Measurements from ENCODE around the gene AFAP1. TPM values are rescaled to one million over a fixed set of nuclear protein-coding genes. Genes with fewer than 3 reads are reported as not detected.

Gene AFAP1
- total and polyA plus RNA-seq, 2 donors (not counting 3 experiments of a cell fraction or from before 2014, with no cell fraction given): 32.3 to 103 TPM

DNA sequence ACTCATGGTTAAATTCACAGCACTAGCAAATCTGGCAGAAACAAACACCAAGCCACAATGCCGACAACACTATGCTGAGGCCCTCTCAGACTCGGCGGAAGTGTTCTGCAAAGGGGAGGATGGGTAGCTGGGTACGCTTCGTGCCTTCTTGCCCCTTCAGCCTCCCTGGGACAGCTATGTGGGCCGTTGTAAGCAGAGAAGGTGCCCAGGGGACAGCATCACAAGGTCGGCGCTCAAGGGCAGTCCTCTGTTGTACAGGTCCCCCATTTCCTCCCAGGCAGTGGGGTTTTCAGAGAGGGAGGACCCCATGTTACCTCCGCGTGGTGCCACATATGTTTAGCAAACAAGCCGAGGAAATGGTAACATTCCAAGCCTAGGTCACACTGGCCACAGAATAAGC lies 173.6 kb downstream of the AFAP1 start:
- CTCF ChIA-PET: interaction anchor here (2.8 kb wide), 1 partner anchor 36 kb away, joined by 10 read pairs; no protein-coding TSS in a partner anchor
- peaks cover 27 to 66% of the 10 kb centered on the region in 2 experiments for H3K36me3 ChIP-seq (ENCODE audit: control insufficient read depth in 2 of 2, extremely low read depth in 1 of 2, insufficient read depth in 2 of 2, low read length in 2 of 2)

DNA sequence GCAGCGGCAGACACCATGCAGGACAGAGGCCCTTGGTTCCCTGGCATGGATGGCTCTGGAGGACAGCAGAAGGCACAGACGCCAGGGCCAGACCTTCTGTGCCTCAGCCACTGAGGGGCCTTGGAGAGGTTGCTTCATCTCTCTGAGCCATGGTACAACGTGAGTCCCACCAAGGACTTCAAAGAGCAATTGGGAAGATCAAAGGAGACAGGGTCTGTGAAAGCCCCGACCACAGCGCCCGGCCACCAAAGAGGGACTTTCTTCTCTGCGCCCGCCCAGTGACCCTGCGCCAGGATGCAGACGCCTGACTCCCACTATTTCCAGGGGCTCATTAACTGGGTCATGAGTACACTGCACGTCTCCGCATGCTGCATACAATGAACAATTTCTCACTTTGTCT lies 174.0 kb downstream of the AFAP1 start:
- no TSS peak for BruUV-seq (replicated peaks)

More for the DNA sequence above, 173.6 kb downstream of the AFAP1 start:
- no peak for TF ChIP-seq GATA2 (IDR thresholded peaks at IDR 0.05; ENCODE audit: insufficient read depth, insufficient read length, low read depth, low read length)
- TF ChIP-seq, protein P1, sequence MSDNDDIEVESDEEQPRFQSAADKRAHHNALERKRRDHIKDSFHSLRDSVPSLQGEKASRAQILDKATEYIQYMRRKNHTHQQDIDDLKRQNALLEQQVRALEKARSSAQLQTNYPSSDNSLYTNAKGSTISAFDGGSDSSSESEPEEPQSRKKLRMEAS (IDR thresholded peaks at IDR 0.05; ENCODE audit: insufficient read depth, insufficient read length): no peak
- TF ChIP-seq EZH2 (IDR thresholded peaks at IDR 0.05; ENCODE audit: borderline replicate concordance, low read depth, low read length, severe bottlenecking): no peak
- no peak for TF ChIP-seq JUN (IDR thresholded peaks at IDR 0.05; ENCODE audit: borderline replicate concordance, insufficient read depth, insufficient read length, low read depth)
- TF ChIP-seq MYC (IDR thresholded peaks at IDR 0.05; ENCODE audit: low read depth, low read length): no peak
- TF ChIP-seq POLR2A (IDR thresholded peaks at IDR 0.05; ENCODE audit: low read depth, low read length): no peak
- TF ChIP-seq POLR2AphosphoS5 (IDR thresholded peaks at IDR 0.05; ENCODE audit: insufficient read depth, low read depth, low read length): no peak
- no TSS peak for BruUV-seq (replicated peaks)
- Histone ChIP-seq H2AFZ (ENCODE audit: low read depth, low read length) (no peak overlapping the region), H3K27ac (ENCODE audit: insufficient read depth, low read depth, low read length) (no peak overlapping the region), H3K27me3 (ENCODE audit: control insufficient read depth in 2 of 2, insufficient read depth in 2 of 2, low read length in 2 of 2) (no peaks in the 10 kb centered on the region), H4K20me1 (replicated peaks; ENCODE audit: control insufficient read depth, extremely low read depth, insufficient read depth, low read length) (no peaks in the 10 kb centered on the region), H3K4me2 (ENCODE audit: insufficient read depth, low read length) (no peak overlapping the region), H3K9me1 (replicated peaks; ENCODE audit: control insufficient read depth, extremely low read depth, insufficient read depth, low read length) (no peaks in the 10 kb centered on the region), H3K79me2 (ENCODE audit: control insufficient read depth, insufficient read depth, low read length) (peaks cover 8% of the 10 kb centered on the region), H3K4me3 (replicated peaks in 1 of 3; ENCODE audit: insufficient read depth in 1 of 3, low read depth in 1 of 3, low read length in 3 of 3) (no peak overlapping the region), H3K9ac (replicated peaks; ENCODE audit: extremely low read depth, insufficient read depth, low read length) (no peak overlapping the region), H3K9me3 (replicated peaks; ENCODE audit: control insufficient read depth, insufficient read depth, low read length) (no peaks in the 10 kb centered on the region), H3K4me1 (ENCODE audit: control insufficient read depth, extremely low read depth, insufficient read depth, low read length) (no peaks in the 10 kb centered on the region)
- dilution Hi-C loops (cut with MboI; ENCODE audit: extremely low pct_ligation_motif_present, low sequenced_read_pairs) (no loop called here), intact Hi-C loops (cut with micrococcal nuclease) (no loop called here)
- POLR2A ChIA-PET: no interaction called here
- FAIRE-seq (no peak), DNase-seq (ENCODE audit: low read depth, low spot score) (no peak)

More for the DNA sequence above, 174.0 kb downstream of the AFAP1 start:
- H3K36me3 ChIP-seq (ENCODE audit: control insufficient read depth in 2 of 2, extremely low read depth in 1 of 2, insufficient read depth in 2 of 2, low read length in 2 of 2): peaks cover 23 to 68% of the 10 kb centered on the region in 2 experiments
- DNase-seq (ENCODE audit: low read depth, low spot score) (no peak), FAIRE-seq (no peak)
- no peaks in the 10 kb centered on the region for H3K4me1 ChIP-seq (ENCODE audit: control insufficient read depth, extremely low read depth, insufficient read depth, low read length)
- H3K9ac ChIP-seq (replicated peaks; ENCODE audit: extremely low read depth, insufficient read depth, low read length): no peak overlapping the region
- no peaks in the 10 kb centered on the region for H3K27me3 ChIP-seq (ENCODE audit: control insufficient read depth in 2 of 2, insufficient read depth in 2 of 2, low read length in 2 of 2)
- H2AFZ ChIP-seq (ENCODE audit: low read depth, low read length): no peak overlapping the region
- TF ChIP-seq GATA2 (IDR thresholded peaks at IDR 0.05; ENCODE audit: insufficient read depth, insufficient read length, low read depth, low read length): no peak
- no peak for TF ChIP-seq FOS (IDR thresholded peaks at IDR 0.05; ENCODE audit: borderline replicate concordance, insufficient read depth, low read length)
- TF ChIP-seq, protein P1 (IDR thresholded peaks at IDR 0.05; ENCODE audit: insufficient read depth, insufficient read length): no peak
- no peak for TF ChIP-seq POLR2A (IDR thresholded peaks at IDR 0.05; ENCODE audit: low read depth, low read length)
- TF ChIP-seq JUN (IDR thresholded peaks at IDR 0.05; ENCODE audit: borderline replicate concordance, insufficient read depth, insufficient read length, low read depth): no peak
- H3K9me1 ChIP-seq (replicated peaks; ENCODE audit: control insufficient read depth, extremely low read depth, insufficient read depth, low read length): no peaks in the 10 kb centered on the region
- no peak overlapping the region for H3K4me2 ChIP-seq (ENCODE audit: insufficient read depth, low read length)
- dilution Hi-C loops (cut with MboI; ENCODE audit: extremely low pct_ligation_motif_present, low sequenced_read_pairs): no loop called here
- POLR2A ChIA-PET: no interaction called here
- no peaks in the 10 kb centered on the region for H3K9me3 ChIP-seq (replicated peaks; ENCODE audit: control insufficient read depth, insufficient read depth, low read length)
- intact Hi-C loops (cut with micrococcal nuclease): no loop called here
- CTCF ChIA-PET: interaction anchor here (2.8 kb wide), 1 partner anchor 37 kb away, joined by 10 read pairs; no protein-coding TSS in a partner anchor
- H3K79me2 ChIP-seq (ENCODE audit: control insufficient read depth, insufficient read depth, low read length): peaks cover 8% of the 10 kb centered on the region
- H3K27ac ChIP-seq (ENCODE audit: insufficient read depth, low read depth, low read length): no peak overlapping the region
- no peaks in the 10 kb centered on the region for H4K20me1 ChIP-seq (replicated peaks; ENCODE audit: control insufficient read depth, extremely low read depth, insufficient read depth, low read length)
- H3K4me3 ChIP-seq (replicated peaks in 1 of 3; ENCODE audit: insufficient read depth in 1 of 3, low read depth in 1 of 3, low read length in 3 of 3): no peak overlapping the region
